Measurements from ENCODE around the gene PRICKLE2. TPM values are rescaled to one million over a fixed set of nuclear protein-coding genes. Genes with fewer than 3 reads are reported as not detected.

Gene PRICKLE2
- total RNA-seq, 1 donor from 2014 or later: 24.7 TPM

GRCh38 chr3:64173563-64173962, 51.7 kb downstream of the PRICKLE2 start:
- no peak for DNase-seq (ENCODE audit: extremely low spot score, unreplicated experiment)
- H3K4me1 Mint-ChIP-seq (ENCODE audit: unreplicated experiment): peaks cover 9% of the 10 kb centered on the region
- H3K9me3 Mint-ChIP-seq (ENCODE audit: unreplicated experiment): no peaks in the 10 kb centered on the region
- no peaks in the 10 kb centered on the region for H3K27me3 Mint-ChIP-seq (ENCODE audit: unreplicated experiment)
- TF ChIP-seq CTCF (IDR thresholded peaks at IDR 0.05): no peak
- no peak overlapping the region for H3K27ac Mint-ChIP-seq (ENCODE audit: unreplicated experiment)
- no peak overlapping the region for H3K4me3 Mint-ChIP-seq (ENCODE audit: unreplicated experiment)
- H3K36me3 Mint-ChIP-seq (ENCODE audit: unreplicated experiment): peaks cover 7% of the 10 kb centered on the region

GRCh38 chr3:64170270-64170669, 55.0 kb downstream of the PRICKLE2 start:
- Mint-ChIP-seq H3K4me1 (ENCODE audit: unreplicated experiment) (peaks cover 5% of the 10 kb centered on the region), H3K4me3 (ENCODE audit: unreplicated experiment) (no peak overlapping the region), H3K27ac (ENCODE audit: unreplicated experiment) (no peak overlapping the region), H3K36me3 (ENCODE audit: unreplicated experiment) (peaks cover 7% of the 10 kb centered on the region), H3K27me3 (ENCODE audit: unreplicated experiment) (no peaks in the 10 kb centered on the region), H3K9me3 (ENCODE audit: unreplicated experiment) (no peaks in the 10 kb centered on the region)
- TF ChIP-seq CTCF (IDR thresholded peaks at IDR 0.05): no peak
- DNase-seq (ENCODE audit: extremely low spot score, unreplicated experiment): no peak

GRCh38 chr3:64167868-64168267, 57.4 kb downstream of the PRICKLE2 start:
- H3K27ac Mint-ChIP-seq (ENCODE audit: unreplicated experiment): no peak overlapping the region
- H3K4me3 Mint-ChIP-seq (ENCODE audit: unreplicated experiment): no peak overlapping the region
- H3K4me1 Mint-ChIP-seq (ENCODE audit: unreplicated experiment): peaks cover 22% of the 10 kb centered on the region
- no peaks in the 10 kb centered on the region for H3K9me3 Mint-ChIP-seq (ENCODE audit: unreplicated experiment)
- no peak for TF ChIP-seq CTCF (IDR thresholded peaks at IDR 0.05)
- no peaks in the 10 kb centered on the region for H3K27me3 Mint-ChIP-seq (ENCODE audit: unreplicated experiment)
- DNase-seq (ENCODE audit: extremely low spot score, unreplicated experiment): no peak
- H3K36me3 Mint-ChIP-seq (ENCODE audit: unreplicated experiment): peaks cover 7% of the 10 kb centered on the region

GRCh38 chr3:64167351-64167750, 57.9 kb downstream of the PRICKLE2 start:
- no peak overlapping the region for H3K4me3 Mint-ChIP-seq (ENCODE audit: unreplicated experiment)
- peaks cover 26% of the 10 kb centered on the region for H3K4me1 Mint-ChIP-seq (ENCODE audit: unreplicated experiment)
- peaks cover 4% of the 10 kb centered on the region for H3K36me3 Mint-ChIP-seq (ENCODE audit: unreplicated experiment)
- TF ChIP-seq CTCF (IDR thresholded peaks at IDR 0.05): no peak
- no peaks in the 10 kb centered on the region for H3K9me3 Mint-ChIP-seq (ENCODE audit: unreplicated experiment)
- DNase-seq (ENCODE audit: extremely low spot score, unreplicated experiment): no peak
- H3K27ac Mint-ChIP-seq (ENCODE audit: unreplicated experiment): no peak overlapping the region
- H3K27me3 Mint-ChIP-seq (ENCODE audit: unreplicated experiment): no peaks in the 10 kb centered on the region

- Mint-ChIP-seq H3K36me3 (ENCODE audit: unreplicated experiment) (peaks cover 3% of the 10 kb centered on the region), H3K27me3 (ENCODE audit: unreplicated experiment) (no peaks in the 10 kb centered on the region), H3K4me3 (ENCODE audit: unreplicated experiment) (no peak overlapping the region), H3K9me3 (ENCODE audit: unreplicated experiment) (no peaks in the 10 kb centered on the region), H3K27ac (ENCODE audit: unreplicated experiment) (no peak overlapping the region), H3K4me1 (ENCODE audit: unreplicated experiment) (peaks cover 33% of the 10 kb centered on the region)
- DNase-seq (ENCODE audit: extremely low spot score, unreplicated experiment): no peak
- peak; percentile 35 for TF ChIP-seq CTCF (IDR thresholded peaks at IDR 0.05)
Observed at GRCh38 chr3:64166584-64167162, 58.6 kb downstream of the PRICKLE2 start.
